ENCODE measurements around the gene FAM200B. TPM values are rescaled to one million over a fixed set of nuclear protein-coding genes. Genes with fewer than 3 reads are reported as not detected.

The FAM200B gene
- total RNA-seq, 1 experiment from 2014 or later = 93.1 TPM

DNA sequence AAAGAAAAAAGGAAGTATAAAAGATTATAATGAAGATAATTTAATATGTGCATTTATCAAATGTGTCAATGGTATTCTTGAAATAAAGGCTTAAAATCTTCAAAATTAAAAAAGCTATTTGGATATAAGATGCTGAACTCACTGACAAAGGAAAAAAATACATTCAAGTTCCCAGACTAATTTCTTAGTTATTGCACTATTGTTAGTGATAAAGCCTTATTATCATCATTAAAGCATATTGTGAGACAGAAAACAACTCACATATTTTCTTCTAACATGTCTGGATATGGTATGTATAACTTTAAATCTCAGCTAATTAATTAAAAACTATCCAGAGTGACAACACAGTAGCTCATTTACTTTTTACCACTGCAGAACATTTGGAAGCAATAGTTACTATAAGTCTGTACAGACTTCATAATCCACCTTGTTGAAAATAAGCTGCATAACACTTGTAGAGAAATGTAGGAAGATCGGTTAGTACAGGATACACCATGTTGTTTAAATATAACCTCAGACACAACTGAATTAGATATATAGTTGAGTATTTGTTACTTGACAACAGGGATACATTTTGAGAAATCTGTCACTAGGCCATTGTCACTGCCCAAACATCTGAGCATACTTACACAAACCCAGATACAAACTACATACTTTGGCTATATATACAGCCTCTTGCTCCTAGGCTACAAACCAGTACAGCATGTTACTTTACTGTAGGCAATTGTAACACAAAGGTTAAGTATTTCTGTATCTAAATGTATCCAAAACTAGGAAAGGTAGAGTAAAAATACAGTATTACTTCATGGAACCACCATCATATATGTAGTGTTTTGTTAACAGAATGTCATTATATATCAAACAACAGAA, 12.8 kb upstream of the FAM200B start:
- no peak for DNase-seq (ENCODE audit: low read depth)

DNA sequence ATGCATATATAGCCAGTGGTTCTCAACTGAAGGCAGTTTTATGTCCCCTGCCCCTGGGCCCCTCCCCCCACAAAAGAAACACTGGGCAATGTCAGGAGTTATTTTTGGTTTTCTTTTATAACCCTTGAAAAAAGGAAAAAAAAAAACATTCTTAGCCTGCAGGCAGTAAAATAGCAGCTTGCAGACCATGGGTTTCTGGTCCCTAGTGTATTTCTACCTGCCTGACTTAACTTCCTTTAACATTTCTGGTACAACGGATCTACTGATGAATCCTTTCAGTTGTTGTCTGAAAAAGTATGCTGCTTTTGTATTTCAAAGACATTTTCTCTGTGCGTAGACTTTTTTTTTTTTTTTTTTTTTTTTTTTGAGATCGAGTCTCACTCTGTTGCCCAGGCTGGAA, 11.1 kb upstream of the FAM200B start:
- DNase-seq (ENCODE audit: low read depth) = no peak

DNA sequence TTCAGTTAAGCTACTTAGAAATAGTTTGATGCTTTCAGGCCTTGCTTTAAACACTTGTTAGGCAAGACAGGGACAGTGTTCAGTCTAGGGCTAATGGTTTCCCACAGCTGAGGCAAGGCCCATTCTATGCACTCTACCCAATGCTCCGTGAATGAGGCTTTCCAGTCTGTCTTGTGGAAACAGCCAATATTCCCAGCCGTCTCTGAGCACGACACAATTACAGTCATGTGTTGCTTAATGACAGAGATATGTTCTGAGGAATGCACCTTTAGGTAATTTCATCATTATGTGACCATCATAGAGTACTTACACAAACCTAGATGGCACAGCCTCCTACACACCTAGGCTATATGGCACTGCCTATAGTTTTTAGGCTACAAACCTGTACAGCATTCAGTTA, 9.5 kb upstream of the FAM200B start:
- no peak for DNase-seq (ENCODE audit: low read depth)

DNA sequence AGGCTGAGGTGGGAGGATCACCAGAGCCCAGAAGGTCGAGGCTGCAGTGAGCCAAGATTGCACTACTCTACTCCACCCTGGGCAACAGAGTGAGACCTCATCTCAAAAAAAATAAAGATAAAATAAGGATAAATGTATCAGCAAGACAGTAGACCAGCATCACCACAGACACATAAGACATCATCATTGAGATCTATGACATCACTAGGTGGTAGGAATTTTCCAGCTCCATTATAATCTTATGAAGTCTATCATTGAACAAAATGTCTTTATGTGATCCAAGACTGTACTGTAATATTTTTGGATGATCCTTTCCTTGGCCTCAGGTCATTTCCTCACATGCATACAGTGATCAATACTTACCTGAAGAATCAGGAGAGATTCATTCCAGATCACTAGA, 8.3 kb upstream of the FAM200B start:
- DNase-seq (ENCODE audit: low read depth) = no peak

DNA sequence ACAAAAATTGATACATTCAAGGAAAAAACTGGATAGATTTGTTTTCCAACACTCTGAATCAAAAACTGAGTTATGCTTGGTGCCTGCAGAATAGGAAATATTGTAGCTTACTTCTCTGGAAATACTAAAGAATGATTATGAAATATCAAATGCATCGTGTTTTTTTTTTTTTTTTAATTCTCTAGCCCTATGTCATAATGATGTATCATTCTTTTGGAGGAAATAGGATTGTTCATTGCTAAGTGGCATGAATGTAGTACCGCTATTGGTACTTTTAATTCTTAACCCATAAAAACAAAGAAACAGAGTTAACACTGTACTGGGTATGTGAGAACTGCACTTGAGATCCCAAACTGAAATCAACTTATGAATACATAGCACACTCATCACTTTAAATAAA, 7.6 kb upstream of the FAM200B start:
- DNase-seq (ENCODE audit: low read depth) = no peak

DNA sequence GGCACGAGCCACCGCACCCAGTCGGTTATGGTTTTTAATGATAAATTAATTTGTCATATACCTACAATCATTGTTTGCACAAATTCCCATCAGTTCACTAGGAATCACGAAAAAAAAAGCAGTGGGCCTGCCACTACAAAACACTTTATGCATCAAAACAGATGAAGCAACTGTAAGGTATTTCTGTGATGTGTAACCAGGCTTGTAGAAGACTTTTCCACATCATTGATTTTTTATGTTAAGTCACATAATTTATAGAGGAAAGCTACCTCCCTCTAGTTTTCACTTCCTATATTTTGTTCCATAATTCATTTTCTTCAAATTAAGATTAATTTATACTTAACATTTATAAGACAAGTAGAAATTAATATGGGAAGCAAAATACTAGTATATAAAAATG, 6.7 kb upstream of the FAM200B start:
- DNase-seq (ENCODE audit: low read depth) = no peak

DNA sequence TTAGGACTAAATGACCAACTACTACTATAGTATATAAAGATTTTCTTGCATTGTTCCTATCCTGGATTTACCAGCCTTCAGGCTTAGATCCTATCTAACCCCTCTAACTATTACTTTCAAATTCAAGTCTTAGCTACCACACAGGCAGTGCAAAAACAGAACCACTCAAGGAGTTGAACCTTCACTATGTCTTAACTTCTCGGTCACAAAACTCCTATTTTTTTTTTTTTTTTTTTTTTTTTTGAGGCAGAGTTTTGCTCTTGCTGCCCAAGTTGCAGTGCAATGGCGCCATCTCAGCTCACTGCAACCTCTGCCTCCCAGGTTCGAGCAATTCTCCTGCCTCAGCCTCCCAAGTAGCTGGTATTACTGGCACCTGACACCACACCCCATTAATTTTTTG, 6.3 kb upstream of the FAM200B start:
- DNase-seq (ENCODE audit: low read depth) = no peak

- DNase-seq (ENCODE audit: low read depth) = no peak
Measured at GRCh38 chr4:15676039-15676438, 5.6 kb upstream of the FAM200B start.

GRCh38 chr4:15676899-15677298, 4.7 kb upstream of the FAM200B start:
- no peak for DNase-seq (ENCODE audit: low read depth)

DNA sequence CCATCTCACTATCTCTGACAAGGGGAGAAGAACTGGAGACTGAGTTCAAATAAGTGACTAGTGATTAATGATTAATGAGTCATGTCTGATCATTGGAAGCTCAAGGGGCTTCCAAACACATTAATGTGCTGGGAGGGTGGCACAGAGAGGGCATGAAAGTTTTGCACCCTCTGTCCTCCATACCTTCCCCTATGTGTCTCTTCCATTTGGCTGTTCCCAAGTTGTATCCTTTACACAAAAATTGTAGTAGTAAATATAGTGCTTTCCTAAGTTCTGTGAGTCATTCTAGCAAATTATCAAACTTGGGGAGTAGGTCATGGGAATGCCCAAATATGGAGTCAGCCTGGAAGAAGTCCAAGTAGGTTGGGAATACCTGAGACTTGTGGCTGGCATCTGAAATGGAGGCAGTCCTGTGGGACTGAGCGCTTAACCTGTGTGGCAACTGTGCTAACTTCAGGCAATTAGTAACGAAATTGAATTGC, 4.1 kb upstream of the FAM200B start:
- peak; percentile 69 for DNase-seq (ENCODE audit: low read depth)

GRCh38 chr4:15681067-15681371, 608 bp upstream of the FAM200B start:
- DNase-seq (ENCODE audit: low read depth) = no peak

DNA sequence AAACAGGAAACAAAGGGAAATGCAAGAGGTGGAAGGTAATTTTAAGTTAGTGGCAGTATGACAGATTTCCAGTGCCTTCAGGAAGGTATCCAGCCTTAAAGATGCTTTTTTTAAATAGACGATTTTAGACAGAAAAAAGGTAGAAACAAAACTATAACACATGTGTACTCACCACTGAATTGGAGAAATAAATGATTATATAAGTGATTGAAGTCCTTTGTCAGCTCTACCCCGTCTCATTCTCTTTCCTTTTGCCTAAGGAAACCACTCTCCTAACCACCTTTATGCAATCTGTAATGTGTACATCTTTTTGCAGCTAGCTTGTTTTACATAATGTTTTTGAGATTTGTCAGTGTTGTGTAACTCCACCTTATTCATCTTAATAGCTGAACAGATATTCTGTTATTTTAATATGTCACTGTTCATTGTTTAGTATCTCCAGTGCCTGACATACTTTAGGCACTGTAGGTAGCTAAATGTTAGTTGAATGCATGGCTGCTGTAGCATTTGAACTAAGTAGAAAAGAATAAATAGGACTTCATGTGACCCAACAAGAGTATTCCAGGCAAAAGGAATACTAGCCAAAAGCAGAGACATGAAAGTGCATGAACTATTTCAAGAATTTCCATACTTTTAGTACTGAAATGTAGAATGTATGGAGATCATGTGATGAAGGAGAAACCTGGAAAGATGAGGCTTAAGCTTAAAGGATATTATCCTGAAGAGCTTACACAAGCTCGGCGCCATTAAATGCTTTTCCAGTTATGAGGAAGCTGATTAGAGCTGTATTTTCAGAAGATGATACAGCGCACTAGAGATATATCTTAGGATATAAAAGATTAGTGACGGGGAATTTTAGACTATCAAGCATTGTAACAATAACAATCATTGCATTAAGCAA, 865 bp downstream of the FAM200B start:
- DNase-seq (ENCODE audit: low read depth) = no peak

GRCh38 chr4:15683143-15683495, 1.5 kb downstream of the FAM200B start:
- DNase-seq (ENCODE audit: low read depth) = no peak

- no peak for DNase-seq (ENCODE audit: low read depth)
Measured at GRCh38 chr4:15684498-15684897, 2.9 kb downstream of the FAM200B start.

DNA sequence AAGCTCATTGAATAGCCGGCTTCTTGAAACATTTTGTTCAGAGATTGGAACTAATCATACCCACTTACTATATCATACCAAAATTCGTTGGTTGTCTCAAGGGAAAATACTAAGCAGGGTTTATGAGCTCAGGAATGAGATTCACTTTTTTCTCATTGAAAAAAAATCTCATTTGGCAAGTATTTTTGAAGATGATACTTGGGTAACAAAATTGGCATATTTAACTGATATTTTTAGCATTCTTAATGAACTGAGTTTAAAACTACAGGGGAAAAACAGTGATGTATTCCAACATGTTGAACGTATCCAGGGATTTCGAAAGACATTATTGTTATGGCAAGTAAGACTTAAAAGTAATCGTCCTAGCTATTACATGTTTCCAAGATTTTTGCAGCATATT, 6.4 kb downstream of the FAM200B start:
- no peak for DNase-seq (ENCODE audit: low read depth)

DNA sequence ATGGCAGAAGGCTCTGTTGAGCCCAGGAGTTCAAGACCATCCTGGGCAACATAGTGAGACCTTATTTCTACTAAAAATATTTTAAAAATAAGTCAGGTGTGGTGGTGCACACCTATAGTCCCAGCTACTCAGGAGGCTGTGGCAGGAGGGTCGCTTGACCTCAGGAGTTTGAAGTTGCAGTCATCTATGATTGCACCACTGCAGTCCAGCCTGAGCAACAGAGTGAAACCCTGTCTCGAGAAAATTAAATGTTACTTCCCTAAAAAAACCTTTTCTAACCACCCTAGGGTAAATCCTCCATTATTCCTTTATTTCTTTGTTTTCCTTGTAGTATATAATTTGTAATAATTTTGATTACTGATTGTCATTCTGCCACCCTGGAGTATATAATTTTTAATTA, 7.9 kb downstream of the FAM200B start:
- peak; percentile 11 for DNase-seq (ENCODE audit: low read depth)

DNA sequence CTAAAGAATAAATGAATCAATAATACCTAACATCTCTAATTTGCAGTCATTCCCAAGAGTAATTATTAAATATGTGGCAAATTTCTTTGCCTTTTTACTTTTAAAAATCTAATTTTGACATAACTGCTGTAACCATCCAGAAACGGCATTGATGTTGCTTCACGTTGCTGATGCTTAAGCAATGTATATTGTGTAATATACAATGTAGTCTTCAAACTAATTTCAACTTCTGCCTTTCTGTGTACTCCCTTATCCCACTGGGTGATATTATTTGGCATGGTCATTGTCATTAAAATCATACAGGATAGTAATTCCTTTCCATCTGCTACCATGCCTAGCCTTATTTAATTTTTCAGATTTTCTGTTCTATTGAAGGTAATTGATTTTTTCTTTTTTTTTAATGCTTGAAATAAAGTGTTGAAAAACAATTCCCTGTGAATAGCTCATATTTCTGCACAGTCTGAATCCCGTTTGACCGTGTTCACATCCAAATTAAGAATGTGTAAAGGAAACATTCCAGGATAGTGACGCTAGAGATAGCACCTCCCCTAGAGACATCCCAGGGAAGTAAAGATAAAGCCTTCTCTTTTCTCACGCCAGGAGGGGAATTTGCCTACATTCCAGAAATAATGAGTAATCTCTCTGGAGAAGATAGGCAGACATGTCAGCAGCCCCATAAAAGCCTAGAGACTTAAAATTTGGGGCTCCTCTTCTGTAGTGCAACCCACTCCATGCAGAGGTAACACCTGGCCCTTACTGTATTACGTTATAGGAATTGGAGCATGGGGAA, 8.6 kb downstream of the FAM200B start:
- peak; percentile 90 for DNase-seq (ENCODE audit: low read depth)

GRCh38 chr4:15691346-15692135, 9.9 kb downstream of the FAM200B start:
- DNase-seq (ENCODE audit: low read depth) = peak; percentile 36

- DNase-seq (ENCODE audit: low read depth) = no peak
Measured at GRCh38 chr4:15692602-15693001, 11.0 kb downstream of the FAM200B start.

GRCh38 chr4:15694431-15694830, 12.8 kb downstream of the FAM200B start:
- peak; percentile 25 for DNase-seq (ENCODE audit: low read depth)

DNA sequence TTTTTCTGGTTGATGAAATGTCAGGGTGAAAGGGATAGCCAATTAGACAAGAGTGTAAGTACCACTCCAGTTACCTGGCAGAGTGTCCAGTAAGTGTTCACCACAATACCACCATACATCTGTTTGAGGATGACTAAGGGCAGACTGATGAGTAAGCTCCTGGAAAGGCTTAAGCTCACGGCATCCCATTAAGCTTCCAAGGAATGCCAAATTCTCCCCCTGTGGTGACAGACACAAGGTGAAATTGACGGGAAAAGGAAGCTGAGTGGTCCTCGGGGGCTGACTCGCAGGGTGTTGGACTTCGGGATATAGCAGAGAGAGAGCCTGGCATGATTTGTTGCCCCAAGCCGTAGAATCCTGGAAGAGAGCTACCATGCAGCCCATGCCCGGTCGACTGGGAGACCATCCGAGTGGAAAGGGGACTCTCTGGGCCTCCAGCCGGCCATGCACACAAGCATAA, 13.6 kb downstream of the FAM200B start:
- DNase-seq (ENCODE audit: low read depth) = peak; percentile 98

All from Daoy (cell line).